Fibroblast of the conjunctiva (primary cell): ENCODE results near the gene CYTH4.
"Not testable (repeated sequence)": the region's sequence is repeated elsewhere in the genome, so short reads cannot be mapped to it uniquely, and the experiment has no call there.

ENCODE experiments used
- DNase-seq: peaks from one replicate; pipeline ENCODE4 v3.0.0-alpha.2; 2010; ENCODE audit warnings: low read depth

The CYTH4 gene

GRCh38 chr22:37282385-37282677, at the start of gene CYTH4:
Gene CYTH4 (plus strand): TSS chr22:37282508. CDS start chr22:37282570, 62 bp downstream.
- DNase-seq: no peak

GRCh38 chr22:37233371-37233750, 48.9 kb upstream of the CYTH4 start:
- not testable (repeated sequence) for DNase-seq

- DNase-seq: no peak
Observed at GRCh38 chr22:37233751-37234631, 48.3 kb upstream of the CYTH4 start.

- DNase-seq: no peak
Observed at GRCh38 chr22:37234736-37235711, 47.3 kb upstream of the CYTH4 start.

- DNase-seq: no peak
Observed at GRCh38 chr22:37235897-37236607, 46.3 kb upstream of the CYTH4 start.

GRCh38 chr22:37237371-37238268, 44.7 kb upstream of the CYTH4 start:
- DNase-seq: no peak

- no peak for DNase-seq
Observed at GRCh38 chr22:37239336-37240239, 42.7 kb upstream of the CYTH4 start.

- no peak for DNase-seq
Observed at GRCh38 chr22:37240240-37240940, 41.9 kb upstream of the CYTH4 start.

- DNase-seq: no peak
Observed at GRCh38 chr22:37240941-37241320, 41.4 kb upstream of the CYTH4 start.

- no peak for DNase-seq
Observed at GRCh38 chr22:37241351-37242142, 40.8 kb upstream of the CYTH4 start.

- no peak for DNase-seq
Observed at GRCh38 chr22:37242395-37242918, 39.9 kb upstream of the CYTH4 start.

- DNase-seq: no peak
Observed at GRCh38 chr22:37243402-37244113, 38.8 kb upstream of the CYTH4 start.

- no peak for DNase-seq
Observed at GRCh38 chr22:37244114-37244921, 38.0 kb upstream of the CYTH4 start, which contains the start of gene RAC2. Gene RAC2 (minus strand): TSS chr22:37244269. CDS start chr22:37244148, 121 bp downstream.

- no peak for DNase-seq
Observed at GRCh38 chr22:37244922-37245722, 37.2 kb upstream of the CYTH4 start.

- DNase-seq: no peak
Observed at GRCh38 chr22:37245740-37246139, 36.6 kb upstream of the CYTH4 start.

- no peak for DNase-seq
Observed at GRCh38 chr22:37248251-37248650, 34.1 kb upstream of the CYTH4 start.
